Loucy (cell line): ENCODE data around the gene CFAP45.

Experiments
- EZH2phosphoT487 ChIP-seq: fragments of 200-600 bp; IDR thresholded peaks from 2 replicates; pipeline ENCODE4 v1.6.1; 2018; ENCODE audit warnings: antibody characterized with exemption, mild to moderate bottlenecking, moderate library complexity, borderline replicate concordance
- TF ChIP-seq, protein P1 (sequence below): fragments of 200-600 bp; sonication (generic); conservative IDR thresholded peaks from 2 replicates; pipeline ENCODE4 v1.5.1; 2014; ENCODE audit warnings: mild to moderate bottlenecking, antibody characterized with exemption, low read length

DNA sequence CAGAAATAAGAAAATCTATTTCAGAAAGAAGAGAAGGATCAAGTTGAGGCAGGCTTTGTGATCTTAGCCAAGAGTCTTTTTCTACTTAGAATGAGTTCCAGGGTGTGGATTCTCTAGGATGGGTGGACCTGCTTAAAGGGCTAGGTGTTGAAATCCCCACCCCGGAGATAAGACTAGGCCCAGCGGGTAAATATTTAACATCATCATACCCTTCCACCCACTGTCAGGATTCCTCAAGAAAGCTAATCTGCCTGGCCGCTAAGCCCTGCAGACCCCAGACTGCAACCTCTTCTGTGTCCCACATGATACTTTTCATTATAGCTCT, 39.7 kb upstream of the CFAP45 start:
- TF ChIP-seq, protein P1, sequence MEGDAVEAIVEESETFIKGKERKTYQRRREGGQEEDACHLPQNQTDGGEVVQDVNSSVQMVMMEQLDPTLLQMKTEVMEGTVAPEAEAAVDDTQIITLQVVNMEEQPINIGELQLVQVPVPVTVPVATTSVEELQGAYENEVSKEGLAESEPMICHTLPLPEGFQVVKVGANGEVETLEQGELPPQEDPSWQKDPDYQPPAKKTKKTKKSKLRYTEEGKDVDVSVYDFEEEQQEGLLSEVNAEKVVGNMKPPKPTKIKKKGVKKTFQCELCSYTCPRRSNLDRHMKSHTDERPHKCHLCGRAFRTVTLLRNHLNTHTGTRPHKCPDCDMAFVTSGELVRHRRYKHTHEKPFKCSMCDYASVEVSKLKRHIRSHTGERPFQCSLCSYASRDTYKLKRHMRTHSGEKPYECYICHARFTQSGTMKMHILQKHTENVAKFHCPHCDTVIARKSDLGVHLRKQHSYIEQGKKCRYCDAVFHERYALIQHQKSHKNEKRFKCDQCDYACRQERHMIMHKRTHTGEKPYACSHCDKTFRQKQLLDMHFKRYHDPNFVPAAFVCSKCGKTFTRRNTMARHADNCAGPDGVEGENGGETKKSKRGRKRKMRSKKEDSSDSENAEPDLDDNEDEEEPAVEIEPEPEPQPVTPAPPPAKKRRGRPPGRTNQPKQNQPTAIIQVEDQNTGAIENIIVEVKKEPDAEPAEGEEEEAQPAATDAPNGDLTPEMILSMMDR = no peak
- no peak for TF ChIP-seq EZH2phosphoT487
